OCI-LY1 (cell line): ENCODE measurements around the gene TCHP.

Source experiments
- EZH2 ChIP-seq: fragments of 200-600 bp; sonication (generic), shearing (Covaris generic); IDR thresholded peaks from 2 replicates; pipeline ENCODE4 v1.8.0; 2017; ENCODE audit warnings: borderline replicate concordance, mixed run types, mild to moderate bottlenecking, antibody characterized with exemption, low read length, moderate library complexity, mixed read lengths
- TF ChIP-seq, protein P1 (sequence below): fragments of 200-600 bp; sonication (generic), shearing (Covaris generic); IDR thresholded peaks from 2 replicates; pipeline ENCODE4 v1.5.1; 2017; ENCODE audit warnings: mild to moderate bottlenecking, antibody characterized with exemption, low read length, moderate library complexity, mixed read lengths

GRCh38 chr12:109952873-109953272, 52.8 kb downstream of the TCHP start:
- TF ChIP-seq, protein P1, sequence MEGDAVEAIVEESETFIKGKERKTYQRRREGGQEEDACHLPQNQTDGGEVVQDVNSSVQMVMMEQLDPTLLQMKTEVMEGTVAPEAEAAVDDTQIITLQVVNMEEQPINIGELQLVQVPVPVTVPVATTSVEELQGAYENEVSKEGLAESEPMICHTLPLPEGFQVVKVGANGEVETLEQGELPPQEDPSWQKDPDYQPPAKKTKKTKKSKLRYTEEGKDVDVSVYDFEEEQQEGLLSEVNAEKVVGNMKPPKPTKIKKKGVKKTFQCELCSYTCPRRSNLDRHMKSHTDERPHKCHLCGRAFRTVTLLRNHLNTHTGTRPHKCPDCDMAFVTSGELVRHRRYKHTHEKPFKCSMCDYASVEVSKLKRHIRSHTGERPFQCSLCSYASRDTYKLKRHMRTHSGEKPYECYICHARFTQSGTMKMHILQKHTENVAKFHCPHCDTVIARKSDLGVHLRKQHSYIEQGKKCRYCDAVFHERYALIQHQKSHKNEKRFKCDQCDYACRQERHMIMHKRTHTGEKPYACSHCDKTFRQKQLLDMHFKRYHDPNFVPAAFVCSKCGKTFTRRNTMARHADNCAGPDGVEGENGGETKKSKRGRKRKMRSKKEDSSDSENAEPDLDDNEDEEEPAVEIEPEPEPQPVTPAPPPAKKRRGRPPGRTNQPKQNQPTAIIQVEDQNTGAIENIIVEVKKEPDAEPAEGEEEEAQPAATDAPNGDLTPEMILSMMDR: no peak
- TF ChIP-seq EZH2: no peak
